Activated naive CD4-positive, alpha-beta T cell treated with anti-CD3 and anti-CD28 coated beads, Interleukin-2, amount 10 ng/mL, durations not matched to agents 7 days and 5 days (primary cell): ENCODE data around the gene SGF29.
"Not testable (repeated sequence)": the region's sequence is repeated elsewhere in the genome, so short reads cannot be mapped to it uniquely, and the experiment has no call there.

Experiments
- CTCF ChIA-PET: fragments of 350-600 bp; sonication (Branson Sonifier 250); formaldehyde crosslinking; loops from one replicate; lab custom pipeline; 2021; ENCODE audit warnings: antibody characterized with exemption; lab: Charles Lee
- DNase-seq: peaks from one replicate; pipeline ENCODE4 v3.0.0-alpha.2; 2020
- H3K27ac Mint-ChIP-seq: one replicate; pipeline ENCODE4 v1.8.0; 2021; ENCODE audit warnings: mild to moderate bottlenecking, moderate library complexity, mixed read lengths
- H3K27me3 Mint-ChIP-seq: one replicate; pipeline ENCODE4 v1.8.0; 2021; ENCODE audit warnings: mild to moderate bottlenecking, mixed read lengths
- H3K36me3 Mint-ChIP-seq: one replicate; pipeline ENCODE4 v1.8.0; 2021; ENCODE audit warnings: mixed read lengths
- H3K4me1 Mint-ChIP-seq: one replicate; pipeline ENCODE4 v1.8.0; 2021; ENCODE audit warnings: mixed read lengths
- H3K4me3 Mint-ChIP-seq: one replicate; pipeline ENCODE4 v1.8.0; 2021; ENCODE audit warnings: mild to moderate bottlenecking, moderate library complexity, mixed read lengths
- H3K9me3 Mint-ChIP-seq: one replicate; pipeline ENCODE4 v1.8.0; 2021; ENCODE audit warnings: mixed read lengths

Gene SGF29

GRCh38 chr16:28590384-28591340 lies 36.9 kb downstream of the SGF29 start:
- CTCF ChIA-PET = no interaction called here
- no peaks in the 10 kb centered on the region for H3K27me3 Mint-ChIP-seq
- no peaks in the 10 kb centered on the region for H3K9me3 Mint-ChIP-seq
- no peak overlapping the region for H3K4me3 Mint-ChIP-seq
- H3K27ac Mint-ChIP-seq = peak overlapping the region; percentile 6
- DNase-seq = no peak
- H3K36me3 Mint-ChIP-seq = peaks cover 29% of the 10 kb centered on the region
- no peaks in the 10 kb centered on the region for H3K4me1 Mint-ChIP-seq

- no peak for DNase-seq
- H3K36me3 Mint-ChIP-seq = peaks cover 27% of the 10 kb centered on the region
- H3K4me3 Mint-ChIP-seq = no peak overlapping the region
- H3K27me3 Mint-ChIP-seq = no peaks in the 10 kb centered on the region
- no peak overlapping the region for H3K27ac Mint-ChIP-seq
- no peaks in the 10 kb centered on the region for H3K9me3 Mint-ChIP-seq
- CTCF ChIA-PET = no interaction called here
- no peaks in the 10 kb centered on the region for H3K4me1 Mint-ChIP-seq
Observed at GRCh38 chr16:28591355-28591754, 37.6 kb downstream of the SGF29 start.

GRCh38 chr16:28592511-28592910 lies 38.8 kb downstream of the SGF29 start:
- Mint-ChIP-seq H3K27ac (no peak overlapping the region), H3K9me3 (no peaks in the 10 kb centered on the region), H3K36me3 (peaks cover 22% of the 10 kb centered on the region)

GRCh38 chr16:28592979-28593553 lies 39.3 kb downstream of the SGF29 start:
- no peaks in the 10 kb centered on the region for H3K9me3 Mint-ChIP-seq
- H3K4me1 Mint-ChIP-seq = peaks cover 6% of the 10 kb centered on the region
- H3K27me3 Mint-ChIP-seq = no peaks in the 10 kb centered on the region
- H3K27ac Mint-ChIP-seq = no peak overlapping the region
- peaks cover 22% of the 10 kb centered on the region for H3K36me3 Mint-ChIP-seq
- CTCF ChIA-PET = interaction anchor here (0.6 kb wide), 1 partner anchor 314 kb away, joined by 3 read pairs; no protein-coding TSS in a partner anchor
- H3K4me3 Mint-ChIP-seq = no peak overlapping the region
- DNase-seq = no peak

More at GRCh38 chr16:28592511-28592910, 38.8 kb downstream of the SGF29 start:
- Mint-ChIP-seq H3K4me1 (peaks cover 6% of the 10 kb centered on the region), H3K27me3 (no peaks in the 10 kb centered on the region), H3K4me3 (no peak overlapping the region)
- no peak for DNase-seq
- CTCF ChIA-PET = interaction anchor here (0.6 kb wide), 1 partner anchor 313 kb away, joined by 3 read pairs; no protein-coding TSS in a partner anchor

GRCh38 chr16:28595451-28595850 lies 41.7 kb downstream of the SGF29 start:
- CTCF ChIA-PET, DNase-seq, H3K4me1 Mint-ChIP-seq, H3K9me3 Mint-ChIP-seq, H3K27me3 Mint-ChIP-seq, H3K4me3 Mint-ChIP-seq, H3K27ac Mint-ChIP-seq: not testable (repeated sequence)
- peaks cover 14% of the 10 kb centered on the region for H3K36me3 Mint-ChIP-seq

GRCh38 chr16:28596115-28596630 lies 42.5 kb downstream of the SGF29 start:
- H3K9me3 Mint-ChIP-seq = no peaks in the 10 kb centered on the region
- CTCF ChIA-PET = no interaction called here
- H3K27me3 Mint-ChIP-seq = no peaks in the 10 kb centered on the region
- H3K4me1 Mint-ChIP-seq = peaks cover 6% of the 10 kb centered on the region
- no peak overlapping the region for H3K4me3 Mint-ChIP-seq
- DNase-seq = no peak
- H3K27ac Mint-ChIP-seq = no peak overlapping the region
- peaks cover 10% of the 10 kb centered on the region for H3K36me3 Mint-ChIP-seq

- no peak within 1 kb of the TSS for H3K4me3 Mint-ChIP-seq
- H3K4me1 Mint-ChIP-seq = peaks cover 6% of the 10 kb centered on the region
- no peak within 1 kb of the TSS for H3K27ac Mint-ChIP-seq
- CTCF ChIA-PET = no interaction called here
- no peaks in the 10 kb centered on the region for H3K27me3 Mint-ChIP-seq
- H3K36me3 Mint-ChIP-seq = peaks cover 4% of the 10 kb centered on the region
- no peak for DNase-seq
- no peaks in the 10 kb centered on the region for H3K9me3 Mint-ChIP-seq
Observed at GRCh38 chr16:28596840-28597691, 43.3 kb downstream of the SGF29 start, which contains the start of gene SULT1A2. Gene SULT1A2, minus strand, starts transcription at chr16:28597050. Its CDS starts 1,120 bp downstream, at chr16:28595930.

GRCh38 chr16:28597692-28598261 lies 44.1 kb downstream of the SGF29 start:
- no peak overlapping the region for H3K4me3 Mint-ChIP-seq
- no peaks in the 10 kb centered on the region for H3K36me3 Mint-ChIP-seq
- CTCF ChIA-PET = no interaction called here
- no peaks in the 10 kb centered on the region for H3K9me3 Mint-ChIP-seq
- H3K27ac Mint-ChIP-seq = no peak overlapping the region
- DNase-seq = no peak
- no peaks in the 10 kb centered on the region for H3K27me3 Mint-ChIP-seq
- H3K4me1 Mint-ChIP-seq = peaks cover 6% of the 10 kb centered on the region

- H3K27me3 Mint-ChIP-seq, H3K4me3 Mint-ChIP-seq, H3K27ac Mint-ChIP-seq, H3K4me1 Mint-ChIP-seq, CTCF ChIA-PET, H3K9me3 Mint-ChIP-seq, DNase-seq, H3K36me3 Mint-ChIP-seq: not testable (repeated sequence)
Observed at GRCh38 chr16:28599377-28600285, 45.9 kb downstream of the SGF29 start.

- H3K36me3 Mint-ChIP-seq, H3K9me3 Mint-ChIP-seq, DNase-seq, H3K27me3 Mint-ChIP-seq, H3K27ac Mint-ChIP-seq, CTCF ChIA-PET, H3K4me1 Mint-ChIP-seq, H3K4me3 Mint-ChIP-seq: not testable (repeated sequence)
Observed at GRCh38 chr16:28600965-28601364, 47.2 kb downstream of the SGF29 start.

GRCh38 chr16:28601589-28601988 lies 47.9 kb downstream of the SGF29 start:
- H3K27ac Mint-ChIP-seq, H3K9me3 Mint-ChIP-seq, DNase-seq, H3K4me3 Mint-ChIP-seq, CTCF ChIA-PET, H3K4me1 Mint-ChIP-seq, H3K27me3 Mint-ChIP-seq, H3K36me3 Mint-ChIP-seq: not testable (repeated sequence)

- H3K27me3 Mint-ChIP-seq, H3K4me1 Mint-ChIP-seq, H3K27ac Mint-ChIP-seq, DNase-seq, H3K9me3 Mint-ChIP-seq, H3K4me3 Mint-ChIP-seq, H3K36me3 Mint-ChIP-seq, CTCF ChIA-PET: not testable (repeated sequence)
Observed at GRCh38 chr16:28602062-28602461, 48.3 kb downstream of the SGF29 start.

GRCh38 chr16:28602529-28602928 lies 48.8 kb downstream of the SGF29 start:
- H3K4me1 Mint-ChIP-seq = no peaks in the 10 kb centered on the region

More at GRCh38 chr16:28602529-28602928, 48.8 kb downstream of the SGF29 start:
- H3K9me3 Mint-ChIP-seq = no peaks in the 10 kb centered on the region
- DNase-seq = no peak
- H3K27me3 Mint-ChIP-seq = no peaks in the 10 kb centered on the region
- no peak overlapping the region for H3K4me3 Mint-ChIP-seq
- no peak overlapping the region for H3K27ac Mint-ChIP-seq
- CTCF ChIA-PET = no interaction called here
- H3K36me3 Mint-ChIP-seq = no peaks in the 10 kb centered on the region
